Measurements from ENCODE around the gene LRRC1.

DNA sequence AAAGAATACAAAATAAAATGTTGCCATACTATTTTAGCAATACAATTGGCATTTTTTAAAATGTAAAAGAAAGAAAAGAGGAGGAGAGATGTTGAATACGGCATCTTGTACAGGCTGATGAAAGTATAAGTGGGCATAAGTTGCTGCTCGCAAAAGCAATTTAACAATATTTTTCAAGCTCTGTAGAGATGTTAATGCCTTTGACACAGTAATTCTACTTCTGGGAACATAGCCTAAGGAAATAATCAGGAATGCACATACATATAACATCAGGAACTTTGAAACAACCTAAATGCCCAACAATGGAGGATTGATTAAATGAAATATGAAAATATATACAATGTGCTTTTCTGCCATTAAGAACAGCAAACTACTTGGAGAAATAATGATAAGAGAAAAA is 80.2 kb downstream of the LRRC1 start:
- no peak for TF ChIP-seq POLR2A (IDR thresholded peaks at IDR 0.05)
- no peak for TF ChIP-seq CTCF (IDR thresholded peaks at IDR 0.05)
- TF ChIP-seq EP300 (IDR thresholded peaks at IDR 0.05), result no peak
